ENCODE data around the gene RPTOR.

GRCh38 chr17:81010935-81011334 lies 466.3 kb downstream of the RPTOR start:
- no peak for TF ChIP-seq POLR2AphosphoS5 (IDR thresholded peaks at IDR 0.05; ENCODE audit: low read depth, low read length)
- no peak for TF ChIP-seq POLR2A (IDR thresholded peaks at IDR 0.05; ENCODE audit: low read depth, low read length)

Data from GM12891 (cell line).